K562 (cell line): Measurements from ENCODE around the gene TGFBR3L. TPM values are rescaled to one million over a fixed set of nuclear protein-coding genes. Genes with fewer than 3 reads are reported as not detected.

Experiments
- ATAC-seq: fragments of 200-7000 bp; cut with Tn5 transposase; 3 replicates; pipeline ENCODE4 v1.9.1; 2020; ENCODE audit warnings: moderate library complexity
- BruUV-seq: library from RNA; stranded (reverse); fragments of 400-500 nt; replicated peaks from 2 replicates; lab custom pipeline; 2021; lab: Mats Ljungman, UMichigan
- CTCF ChIA-PET: fragments of 300-600 bp; formaldehyde crosslinking; extraction: SDS; loops from one replicate; lab custom pipeline; 2021; ENCODE audit warnings: low intra/inter-chr PET ratio; lab: Yijun Ruan, JAX
- POLR2A ChIA-PET: fragments of 300-600, 350-650 bp; sonication (Branson Sonifier 250); formaldehyde crosslinking; extraction: SDS; loops from one replicate; lab custom pipeline; 2021; ENCODE audit warnings: antibody characterized with exemption, inconsistent platforms; lab: Yijun Ruan, JAX
- DNase-seq, 4 experiments: peaks; one replicate each; pipeline versions ENCODE4 v3.0.0 to v3.0.0-alpha.2; 2011 to 2018; ENCODE audit warnings: low spot score in 3 of 4, mixed read lengths in 3 of 4; ENCODE audit errors: extremely low read depth in 1 of 4
- FAIRE-seq: peaks from 2 replicates; lab custom pipeline; 2011; peaks lifted over from hg19 to GRCh38; lab: Jason Lieb, UNC
- H2AFZ ChIP-seq: 2 replicates; pipeline ENCODE4 v1.6.0; 2011; ENCODE audit warnings: low read depth, low read length, control low read depth, inconsistent platforms
- H3K27ac ChIP-seq: fragments of 200-600 bp; 3 replicates; pipeline ENCODE4 v1.8.0; 2011; ENCODE audit warnings: low read depth, mild to moderate bottlenecking, control low read depth, inconsistent platforms, low read length, moderate library complexity, mixed read lengths; ENCODE audit errors: extremely low read depth
- H3K27me3 ChIP-seq, 2 experiments: fragments of 300-600 bp in 1 of 2; 2 replicates in 1 of 2; 3 replicates in 1 of 2; pipeline versions ENCODE4 v1.6.0 to v1.8.0; 2011; ENCODE audit warnings: inconsistent platforms in 2 of 2, low read length in 2 of 2, mild to moderate bottlenecking in 1 of 2, mixed read lengths in 1 of 2, moderate library complexity in 1 of 2; ENCODE audit not compliant: control insufficient read depth in 2 of 2, insufficient read depth in 2 of 2
- H3K36me3 ChIP-seq: fragments of 300-600 bp; 3 replicates; pipeline ENCODE4 v1.8.0; 2011; ENCODE audit warnings: mild to moderate bottlenecking, low read length, inconsistent platforms; ENCODE audit not compliant: control insufficient read depth, insufficient read depth
- H3K4me1 ChIP-seq, 2 experiments: fragments of 200-600 bp in 1 of 2; replicated peaks in 1 of 2; 2 replicates in 1 of 2; 3 replicates in 1 of 2; pipeline versions ENCODE4 v1.5.1 to v1.8.0; 2011; ENCODE audit warnings: inconsistent platforms in 2 of 2, low read length in 2 of 2, mild to moderate bottlenecking in 1 of 2, mixed read lengths in 1 of 2, moderate library complexity in 1 of 2; ENCODE audit not compliant: control insufficient read depth in 2 of 2, insufficient read depth in 2 of 2
- H3K4me2 ChIP-seq: 2 replicates; pipeline ENCODE4 v1.6.1; 2011; ENCODE audit warnings: low read length, control low read depth, inconsistent platforms, mixed read lengths; ENCODE audit not compliant: insufficient read depth
- H3K4me3 ChIP-seq: fragments of 200-600 bp; sonication (generic), shearing (Covaris generic); 2 replicates; pipeline ENCODE4 v1.5.1; 2016; ENCODE audit warnings: control low read depth, inconsistent platforms
- H3K79me2 ChIP-seq: fragments of 200-600 bp; 3 replicates; pipeline ENCODE4 v1.8.0; 2011; ENCODE audit warnings: low read length, inconsistent platforms; ENCODE audit not compliant: control insufficient read depth, insufficient read depth
- H3K9ac ChIP-seq, 2 experiments: 2 replicates each; pipeline versions ENCODE4 v1.6.0 to v1.6.1; 2011; ENCODE audit warnings: low read depth in 2 of 2, low read length in 2 of 2, control low read depth in 1 of 2, inconsistent platforms in 1 of 2, mild to moderate bottlenecking in 1 of 2, mixed read lengths in 1 of 2; ENCODE audit not compliant: insufficient read depth in 1 of 2
- H3K9me1 ChIP-seq: one replicate; pipeline ENCODE4 v1.6.0; 2011; ENCODE audit warnings: inconsistent platforms, mild to moderate bottlenecking, low read length, moderate library complexity; ENCODE audit not compliant: control insufficient read depth, insufficient read depth
- H3K9me3 ChIP-seq: replicated peaks from 2 replicates; pipeline ENCODE4 v1.5.1; 2011; ENCODE audit warnings: low read depth, low read length, inconsistent platforms; ENCODE audit not compliant: control insufficient read depth, insufficient read depth
- H4K20me1 ChIP-seq: replicated peaks from 2 replicates; pipeline ENCODE4 v1.6.1; 2011; ENCODE audit warnings: low read length, inconsistent platforms, mixed read lengths; ENCODE audit not compliant: control insufficient read depth, insufficient read depth
- ARNT ChIP-seq, 2 experiments: fragments of 450-650 bp; IDR thresholded peaks; 2 replicates each; pipeline ENCODE4 v1.6.1; 2016; ENCODE audit warnings: mild to moderate bottlenecking in 1 of 2
- ETV5 ChIP-seq: sonication (generic); formaldehyde crosslinking; IDR thresholded peaks from 2 replicates; pipeline ENCODE4 v1.4.0; 2020; ENCODE audit warnings: low read depth, mild to moderate bottlenecking, missing genetic modification reagents
- HDAC1 ChIP-seq, 2 experiments: fragments of 450-650 bp; IDR thresholded peaks; 2 replicates each; pipeline ENCODE4 v1.6.1; 2016 to 2017; ENCODE audit warnings: inconsistent platforms in 1 of 2, mild to moderate bottlenecking in 1 of 2, moderate library complexity in 1 of 2
- POLR3A ChIP-seq: IDR thresholded peaks from 2 replicates; pipeline ENCODE4 v1.6.1; 2011; ENCODE audit warnings: borderline replicate concordance, mild to moderate bottlenecking, moderate library complexity; ENCODE audit not compliant: insufficient read length, insufficient read depth; ENCODE audit errors: extremely low read depth
- ZEB2 ChIP-seq: fragments of 450-650 bp; IDR thresholded peaks from 2 replicates; pipeline ENCODE4 v1.6.1; 2016
- WGBS: fragments of 100-300 bp; shearing (Covaris generic); methylation state at CpG from one replicate; pipeline ENCODE4 v1.1.6; 2016; ENCODE audit warnings: low coverage, mixed read lengths; ENCODE audit not compliant: insufficient coverage; ENCODE audit errors: missing lambda C conversion rate; 5-methylcytosine and 5-hydroxymethylcytosine counted together
- in situ Hi-C: fragments of 300-500 bp; cut with MboI; formaldehyde crosslinking; loops from 4 replicates; pipeline ENCODE4 v1.15.0; 2018; ENCODE audit warnings: inconsistent platforms, mixed read lengths
- intact Hi-C: fragments of 100-400 bp; cut with micrococcal nuclease; formaldehyde crosslinking; loops from 2 replicates; pipeline ENCODE4 v1.14.2; 2022
- polyA plus RNA-seq, 8 experiments: library from polyadenylated mRNA; depleted of rRNA in 4 of 8; stranded (reverse) in 5 of 8; unstranded in 3 of 8; fragments of >200 nt; fragmentation: Nextera tagmentation in 2 of 8; fragmentation: Illumina TruSeq in 1 of 8; extraction: Ambion mirVana in 2 of 8; extraction: Trizol in 1 of 8; gene quantifications; 2 replicates each; pipeline versions ENCODE4 v1.2.1 to v1.2.3, GENCODE V29; 2011 to 2014; ENCODE audit warnings: inconsistent platforms in 1 of 8, missing spikeins in 1 of 8
- total RNA-seq, 7 experiments: library from RNA; depleted of rRNA in 6 of 7; stranded (reverse); fragments of >200 nt in 6 of 7; fragmentation: Illumina TruSeq in 2 of 7; extraction: Trizol in 2 of 7; gene quantifications; 2 replicates each; pipeline versions ENCODE4 v1.2.1 to v1.2.3, GENCODE V29; 2011 to 2021; ENCODE audit warnings: low replicate concordance in 1 of 7
- TF ChIP-seq, protein P1 (sequence below): fragments of 450-650 bp; IDR thresholded peaks from 2 replicates; pipeline ENCODE4 v1.6.1; 2016; ENCODE audit warnings: antibody characterized with exemption
- TF ChIP-seq, protein P2 (sequence below): IDR thresholded peaks from 2 replicates; pipeline ENCODE4 v1.6.1; 2016; ENCODE audit warnings: missing genetic modification characterization, missing compliant biosample characterization

Gene TGFBR3L
- total and polyA plus RNA-seq, 9 of the 15 experiments (the other 6 are each of a cell fraction or from before 2014, with no cell fraction given) = not detected

DNA sequence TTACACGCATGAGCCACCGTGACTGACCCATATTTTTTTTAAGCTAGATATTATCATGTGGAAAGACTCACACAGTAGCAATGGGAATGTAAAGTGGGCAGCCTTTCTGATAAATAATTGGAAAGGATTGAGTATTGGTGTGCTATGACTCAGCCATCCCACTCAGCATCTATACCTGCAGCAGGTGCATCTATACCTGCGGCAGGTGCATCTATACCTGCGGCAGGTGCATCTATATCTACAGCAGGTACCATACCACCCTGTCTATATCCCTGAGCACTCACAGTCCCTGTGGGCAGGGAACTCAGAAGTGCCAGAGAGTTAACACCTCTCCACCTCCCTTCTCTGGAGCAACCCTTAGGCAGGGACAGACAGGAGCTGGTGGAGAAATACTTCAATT is 31.5 kb upstream of the TGFBR3L start:
- no peak for DNase-seq
- 59% methylated on average over 4 of the region's 4 CpGs for WGBS
- Histone ChIP-seq H3K4me3 (no peak overlapping the region), H3K36me3 (no peaks in the 10 kb centered on the region), H3K9ac (no peak overlapping the region), H2AFZ (no peak overlapping the region), H3K27me3 (no peaks in the 10 kb centered on the region), H3K4me2 (no peak overlapping the region), H3K9me1 (no peaks in the 10 kb centered on the region), H3K79me2 (no peaks in the 10 kb centered on the region), H3K4me1 (peaks cover 8 to 31% of the 10 kb centered on the region in 2 experiments; a peak in 4 of 5 replicates), H3K9me3 (no peaks in the 10 kb centered on the region), H3K27ac (no peak overlapping the region), H4K20me1 (no peaks in the 10 kb centered on the region)
- ATAC-seq = no peak
- FAIRE-seq = no peak
- ChIA-PET CTCF (no interaction called here), POLR2A (interaction anchor here (0.8 to 1.4 kb wide), 2 partner anchors 40 to 46 kb away, joined by 3 to 8 read pairs; no protein-coding TSS in a partner anchor)
- TF ChIP-seq ZEB2 (peak; percentile 85), ETV5 (CRISPR knock-in tag) (no peak)
- intact Hi-C loops (no loop called here), in situ Hi-C loops (no loop called here)
- BruUV-seq = no TSS peak

GRCh38 chr19:7883796-7884570 is 30.6 kb upstream of the TGFBR3L start:
- DNase-seq (no peak), FAIRE-seq (no peak), ATAC-seq (no peak)
- Histone ChIP-seq H3K27me3 (no peaks in the 10 kb centered on the region), H3K9ac (no peak overlapping the region), H2AFZ (no peak overlapping the region), H3K9me3 (no peaks in the 10 kb centered on the region), H4K20me1 (no peaks in the 10 kb centered on the region), H3K4me3 (no peak overlapping the region), H3K9me1 (no peaks in the 10 kb centered on the region), H3K4me2 (no peak overlapping the region), H3K36me3 (no peaks in the 10 kb centered on the region), H3K27ac (no peak overlapping the region), H3K4me1 (peaks cover 9 to 35% of the 10 kb centered on the region in 2 experiments), H3K79me2 (peaks cover 4% of the 10 kb centered on the region; the same call in 2 of the 3 replicates)
- POLR2A ChIA-PET = interaction anchor here (1.4 kb wide), 1 partner anchor 39 kb away, joined by 8 read pairs; no protein-coding TSS in a partner anchor
- 47% methylated on average over 2 of the region's 2 CpGs for WGBS
- BruUV-seq = no TSS peak
- in situ Hi-C loops (no loop called here), intact Hi-C loops (no loop called here)
- CTCF ChIA-PET = no interaction called here
- TF ChIP-seq, protein P1, sequence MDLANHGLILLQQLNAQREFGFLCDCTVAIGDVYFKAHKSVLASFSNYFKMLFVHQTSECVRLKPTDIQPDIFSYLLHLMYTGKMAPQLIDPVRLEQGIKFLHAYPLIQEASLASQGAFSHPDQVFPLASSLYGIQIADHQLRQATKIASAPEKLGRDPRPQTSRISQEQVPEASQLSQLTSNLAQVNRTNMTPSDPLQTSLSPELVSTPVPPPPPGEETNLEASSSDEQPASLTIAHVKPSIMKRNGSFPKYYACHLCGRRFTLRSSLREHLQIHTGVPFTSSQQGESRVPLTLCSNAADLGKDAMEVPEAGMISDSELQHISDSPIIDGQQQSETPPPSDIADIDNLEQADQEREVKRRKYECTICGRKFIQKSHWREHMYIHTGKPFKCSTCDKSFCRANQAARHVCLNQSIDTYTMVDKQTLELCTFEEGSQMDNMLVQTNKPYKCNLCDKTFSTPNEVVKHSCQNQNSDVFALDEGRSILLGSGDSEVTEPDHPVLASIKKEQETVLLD = no peak
- TF ChIP-seq ARNT (IDR thresholded peaks at IDR 0.05) (no peak), HDAC1 (IDR thresholded peaks at IDR 0.05) (no peak), POLR3A (no peak)
- TF ChIP-seq, protein P2, sequence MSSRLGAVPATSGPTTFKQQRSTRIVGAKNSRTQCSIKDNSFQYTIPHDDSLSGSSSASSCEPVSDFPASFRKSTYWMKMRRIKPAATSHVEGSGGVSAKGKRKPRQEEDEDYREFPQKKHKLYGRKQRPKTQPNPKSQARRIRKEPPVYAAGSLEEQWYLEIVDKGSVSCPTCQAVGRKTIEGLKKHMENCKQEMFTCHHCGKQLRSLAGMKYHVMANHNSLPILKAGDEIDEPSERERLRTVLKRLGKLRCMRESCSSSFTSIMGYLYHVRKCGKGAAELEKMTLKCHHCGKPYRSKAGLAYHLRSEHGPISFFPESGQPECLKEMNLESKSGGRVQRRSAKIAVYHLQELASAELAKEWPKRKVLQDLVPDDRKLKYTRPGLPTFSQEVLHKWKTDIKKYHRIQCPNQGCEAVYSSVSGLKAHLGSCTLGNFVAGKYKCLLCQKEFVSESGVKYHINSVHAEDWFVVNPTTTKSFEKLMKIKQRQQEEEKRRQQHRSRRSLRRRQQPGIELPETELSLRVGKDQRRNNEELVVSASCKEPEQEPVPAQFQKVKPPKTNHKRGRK (tag) = peak; percentile 56
